Gastroesophageal sphincter (tissue), 4 donors: ENCODE data around the gene OR52N4. TPM values are rescaled to one million over a fixed set of nuclear protein-coding genes. Genes with fewer than 3 reads are reported as not detected.

Source experiments
- ATAC-seq: fragments of 150-250 bp; one replicate; pipeline ENCODE4 v1.9.1; 2016; ENCODE audit warnings: mild to moderate bottlenecking, moderate library complexity
- H3K27ac ChIP-seq, 4 donors: fragments of 200-600 bp; sonication (generic) in 3 of 4; 1 replicate in 3 of 4; 2 replicates in 1 of 4; pipeline ENCODE4 v1.5.1; 2016 to 2019
- H3K27me3 ChIP-seq: fragments of 200-600 bp; sonication (generic); one replicate; pipeline ENCODE4 v1.5.1; 2019
- H3K36me3 ChIP-seq, 2 donors: fragments of 200-600 bp; sonication (generic); one replicate each; pipeline ENCODE4 v1.5.1; 2019; ENCODE audit warnings: control low read depth in 1 of 2
- H3K4me1 ChIP-seq, 3 donors: fragments of 200-600 bp; sonication (generic); 1 replicate in 2 of 3; 2 replicates in 1 of 3; pipeline ENCODE4 v1.5.1; 2016 to 2019; ENCODE audit warnings: control low read depth in 2 of 3
- H3K4me3 ChIP-seq, 2 donors: fragments of 200-600 bp; sonication (generic); one replicate each; pipeline ENCODE4 v1.5.1; 2019; ENCODE audit warnings: mild to moderate bottlenecking in 1 of 2, moderate library complexity in 1 of 2
- H3K9me3 ChIP-seq, 3 donors: fragments of 200-600 bp; sonication (generic); one replicate each; pipeline ENCODE4 v1.5.1; 2017 to 2019; ENCODE audit warnings: control low read depth in 2 of 3
- EP300 ChIP-seq: sonication (generic); formaldehyde crosslinking; IDR thresholded peaks from one replicate; pipeline ENCODE4 v1.6.1; 2017; ENCODE audit warnings: antibody characterized with exemption, mild to moderate bottlenecking
- POLR2A ChIP-seq, 2 donors: fragments of 450-650 bp; IDR thresholded peaks; one replicate each; pipeline ENCODE4 v1.6.1; 2017; ENCODE audit warnings: antibody characterized with exemption in 2 of 2, mild to moderate bottlenecking in 2 of 2, moderate library complexity in 1 of 2
- POLR2AphosphoS5 ChIP-seq: sonication (generic); formaldehyde crosslinking; IDR thresholded peaks from one replicate; pipeline ENCODE4 v1.6.1; 2017; ENCODE audit warnings: antibody characterized with exemption
- WGBS, 2 donors: methylation state at CpG; one replicate each; pipeline ENCODE4 v1.1.5; 2018; ENCODE audit warnings: low coverage in 1 of 2; 5-methylcytosine and 5-hydroxymethylcytosine counted together
- total RNA-seq, 4 donors: library from RNA; depleted of rRNA; stranded (reverse); fragments of >200 nt; gene quantifications; one replicate each; pipeline ENCODE4 v1.1.0, GENCODE V29; 2016
- TF ChIP-seq, protein P1 (sequence below), 4 experiments: fragments of 200-600 bp in 2 of 4; fragments of 450-650 bp in 2 of 4; sonication (generic) in 1 of 4; IDR thresholded peaks; one replicate each; pipeline ENCODE4 v1.5.1; 2017 to 2019; ENCODE audit warnings: antibody characterized with exemption in 4 of 4, mild to moderate bottlenecking in 2 of 4, moderate library complexity in 2 of 4

OR52N4 gene
- total RNA-seq, 4 donors from 2014 or later: 0.40 TPM; not detected in 3

DNA sequence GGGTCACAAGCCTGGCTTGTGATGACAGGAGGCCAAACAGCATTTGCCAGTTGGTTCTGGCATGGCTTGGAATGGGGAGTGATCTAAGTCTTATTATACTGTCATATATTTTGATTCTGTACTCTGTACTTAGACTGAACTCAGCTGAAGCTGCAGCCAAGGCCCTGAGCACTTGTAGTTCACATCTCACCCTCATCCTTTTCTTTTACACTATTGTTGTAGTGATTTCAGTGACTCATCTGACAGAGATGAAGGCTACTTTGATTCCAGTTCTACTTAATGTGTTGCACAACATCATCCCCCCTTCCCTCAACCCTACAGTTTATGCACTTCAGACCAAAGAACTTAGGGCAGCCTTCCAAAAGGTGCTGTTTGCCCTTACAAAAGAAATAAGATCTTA is 17.0 kb upstream of the OR52N4 start:
- Histone ChIP-seq H3K9me3 (peaks cover 0 to 9% (median 0%) of the 10 kb centered on the region in 3 donors), H3K27me3 (no peaks in the 10 kb centered on the region), H3K36me3 (no peaks in the 10 kb centered on the region), H3K4me3 (no peak overlapping the region), H3K27ac (no peak overlapping the region), H3K4me1 (no peaks in the 10 kb centered on the region)
- no peak for TF ChIP-seq POLR2A (IDR thresholded peaks at IDR 0.05)
- TF ChIP-seq POLR2AphosphoS5: no peak
- no peak for TF ChIP-seq EP300
- TF ChIP-seq, protein P1, sequence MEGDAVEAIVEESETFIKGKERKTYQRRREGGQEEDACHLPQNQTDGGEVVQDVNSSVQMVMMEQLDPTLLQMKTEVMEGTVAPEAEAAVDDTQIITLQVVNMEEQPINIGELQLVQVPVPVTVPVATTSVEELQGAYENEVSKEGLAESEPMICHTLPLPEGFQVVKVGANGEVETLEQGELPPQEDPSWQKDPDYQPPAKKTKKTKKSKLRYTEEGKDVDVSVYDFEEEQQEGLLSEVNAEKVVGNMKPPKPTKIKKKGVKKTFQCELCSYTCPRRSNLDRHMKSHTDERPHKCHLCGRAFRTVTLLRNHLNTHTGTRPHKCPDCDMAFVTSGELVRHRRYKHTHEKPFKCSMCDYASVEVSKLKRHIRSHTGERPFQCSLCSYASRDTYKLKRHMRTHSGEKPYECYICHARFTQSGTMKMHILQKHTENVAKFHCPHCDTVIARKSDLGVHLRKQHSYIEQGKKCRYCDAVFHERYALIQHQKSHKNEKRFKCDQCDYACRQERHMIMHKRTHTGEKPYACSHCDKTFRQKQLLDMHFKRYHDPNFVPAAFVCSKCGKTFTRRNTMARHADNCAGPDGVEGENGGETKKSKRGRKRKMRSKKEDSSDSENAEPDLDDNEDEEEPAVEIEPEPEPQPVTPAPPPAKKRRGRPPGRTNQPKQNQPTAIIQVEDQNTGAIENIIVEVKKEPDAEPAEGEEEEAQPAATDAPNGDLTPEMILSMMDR (IDR thresholded peaks at IDR 0.05): no peak
- no peak for ATAC-seq

DNA sequence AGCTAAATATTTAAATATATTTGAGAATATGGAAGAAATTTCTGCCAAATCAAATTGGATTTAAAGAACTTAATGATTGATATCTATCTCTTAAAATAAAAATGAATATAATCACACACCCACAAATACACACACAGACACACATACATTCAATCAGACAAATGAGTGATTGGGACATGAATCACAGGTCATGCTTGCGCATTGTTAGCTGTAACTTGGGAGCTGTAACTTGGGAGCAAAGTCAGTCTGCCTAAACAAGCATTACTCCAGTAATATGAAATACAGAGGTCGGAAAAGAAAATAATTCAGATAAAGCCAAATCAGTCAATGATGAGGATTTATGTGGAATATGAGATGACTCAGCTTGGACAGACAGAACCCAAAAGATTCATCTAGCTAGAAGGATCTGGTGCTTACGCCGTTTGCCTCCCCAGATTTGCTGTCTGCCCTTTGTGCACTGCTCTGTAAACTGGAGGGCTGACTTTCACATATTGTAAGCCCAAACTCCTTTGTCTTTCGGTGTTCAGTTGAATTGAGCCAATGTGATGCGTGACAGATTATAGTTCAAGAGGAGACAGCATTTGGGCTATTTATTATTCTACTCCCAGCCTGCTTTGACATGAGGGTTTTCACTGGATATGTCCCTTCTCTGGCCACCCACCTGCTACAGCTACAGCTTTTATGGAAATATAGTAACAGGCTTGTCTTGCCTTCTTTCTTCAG is 16.2 kb upstream of the OR52N4 start:
- Histone ChIP-seq H3K27me3 (no peaks in the 10 kb centered on the region), H3K36me3 (no peaks in the 10 kb centered on the region), H3K4me3 (no peak overlapping the region), H3K27ac (no peak overlapping the region), H3K9me3 (peaks cover 0 to 16% (median 0%) of the 10 kb centered on the region in 3 donors), H3K4me1 (no peaks in the 10 kb centered on the region)
- no peak for ATAC-seq
- no peak for TF ChIP-seq EP300
- TF ChIP-seq, protein P1 (IDR thresholded peaks at IDR 0.05): no peak
- TF ChIP-seq POLR2AphosphoS5: no peak
- TF ChIP-seq POLR2A (IDR thresholded peaks at IDR 0.05): no peak
- WGBS, 2 donors: 65 to 80% methylated on average over 4 to 6 of the region's 6 CpGs

DNA sequence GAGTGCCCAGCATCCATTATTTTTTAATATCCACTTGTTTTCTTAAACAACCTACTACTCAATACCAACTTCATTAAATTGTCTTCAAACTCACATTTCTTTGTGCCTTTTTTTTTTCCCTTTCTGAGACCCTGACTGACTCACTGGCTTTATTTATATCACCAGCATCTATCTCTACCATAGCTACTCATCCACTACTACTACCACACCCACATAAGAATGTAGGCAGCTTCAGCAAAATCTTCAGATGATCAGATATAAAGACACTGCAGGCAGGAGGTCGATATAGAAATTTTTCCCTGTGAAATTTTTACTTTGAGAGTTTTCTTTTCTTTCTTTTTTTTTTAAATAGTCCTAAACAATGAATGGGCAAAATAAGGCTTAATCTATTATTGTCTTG is 15.6 kb upstream of the OR52N4 start:
- ATAC-seq: no peak
- Histone ChIP-seq H3K27ac (no peak overlapping the region), H3K27me3 (no peaks in the 10 kb centered on the region), H3K36me3 (no peaks in the 10 kb centered on the region), H3K9me3 (peaks cover 0 to 19% (median 0%) of the 10 kb centered on the region in 3 donors), H3K4me1 (no peaks in the 10 kb centered on the region), H3K4me3 (no peak overlapping the region)
- TF ChIP-seq EP300 (no peak), POLR2AphosphoS5 (no peak), POLR2A (IDR thresholded peaks at IDR 0.05) (no peak)
- 43 to 70% methylated on average over 1 of the region's 1 CpG for WGBS, 2 donors

DNA sequence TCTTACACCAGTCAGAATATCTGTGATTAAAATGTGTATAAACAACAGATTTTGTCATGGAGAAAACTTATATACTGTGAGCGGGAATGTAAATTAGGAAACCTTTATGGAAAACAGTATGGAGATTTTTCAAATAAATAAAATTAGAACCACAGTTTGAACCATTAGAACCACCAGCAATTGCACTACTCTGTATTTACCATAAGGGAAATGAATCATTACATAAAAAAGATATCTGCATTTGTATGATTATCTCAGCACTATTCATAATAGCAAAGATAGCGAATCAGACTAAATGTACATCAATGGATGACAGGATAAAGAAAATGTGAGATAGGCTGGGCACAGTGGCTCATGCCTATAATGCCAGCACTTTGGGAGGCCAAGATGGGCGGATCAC is 7.4 kb upstream of the OR52N4 start:
- Histone ChIP-seq H3K4me1 (no peaks in the 10 kb centered on the region), H3K9me3 (peaks cover 0 to 15% (median 0%) of the 10 kb centered on the region in 3 donors), H3K4me3 (no peak overlapping the region), H3K27me3 (no peaks in the 10 kb centered on the region), H3K27ac (no peak overlapping the region), H3K36me3 (no peaks in the 10 kb centered on the region)
- 68 to 94% methylated on average over 2 to 3 of the region's 3 CpGs for WGBS, 2 donors
- ATAC-seq: no peak
- TF ChIP-seq POLR2AphosphoS5 (no peak), POLR2A (IDR thresholded peaks at IDR 0.05) (no peak), EP300 (no peak)
- TF ChIP-seq, protein P1 (IDR thresholded peaks at IDR 0.05): no peak

DNA sequence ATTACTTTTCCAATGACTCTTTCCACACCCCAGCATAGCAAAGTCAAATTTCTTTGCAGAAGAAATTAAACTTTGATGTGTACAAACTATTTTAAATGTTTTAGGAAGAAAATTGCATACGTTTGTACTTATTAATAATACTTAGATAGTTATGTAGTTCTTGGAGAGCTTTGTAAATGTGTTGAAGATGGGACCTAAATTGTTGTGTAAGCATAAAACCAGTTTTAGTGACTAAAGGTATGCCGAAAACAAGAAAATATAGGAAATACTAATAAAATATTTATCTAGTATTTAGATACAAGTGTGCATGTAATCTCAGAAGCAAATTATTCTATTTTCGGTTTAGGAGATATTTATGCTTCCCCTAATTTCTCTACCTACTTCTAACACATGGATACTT is 4.2 kb upstream of the OR52N4 start:
- Histone ChIP-seq H3K27ac (no peak overlapping the region), H3K4me1 (no peaks in the 10 kb centered on the region), H3K9me3 (no peaks in the 10 kb centered on the region), H3K4me3 (no peak overlapping the region), H3K27me3 (no peaks in the 10 kb centered on the region), H3K36me3 (no peaks in the 10 kb centered on the region)
- TF ChIP-seq POLR2AphosphoS5: no peak
- TF ChIP-seq, protein P1 (IDR thresholded peaks at IDR 0.05): no peak
- TF ChIP-seq EP300: no peak
- TF ChIP-seq POLR2A (IDR thresholded peaks at IDR 0.05): no peak
- WGBS, 2 donors: 74 to 76% methylated on average over 3 of the region's 3 CpGs
- no peak for ATAC-seq
